Measurements from ENCODE around the gene GZMB. TPM values are rescaled to one million over a fixed set of nuclear protein-coding genes. Genes with fewer than 3 reads are reported as not detected.

Gene GZMB
- total RNA-seq, 2 experiments from 2014 or later = not detected

GRCh38 chr14:24613241-24613640 lies 20.7 kb downstream of the GZMB start:
- no peak overlapping the region for H3K4me2 ChIP-seq (ENCODE audit: low read length)
- no peaks in the 10 kb centered on the region for H4K20me1 ChIP-seq (ENCODE audit: insufficient read depth, low read length)
- no peak overlapping the region for H3K4me3 ChIP-seq (ENCODE audit: low read depth, low read length, poor library complexity, severe bottlenecking)
- BruUV-seq (replicated peaks) = no TSS peak
- H3K9me2 ChIP-seq (ENCODE audit: insufficient read depth, low read length) = no peaks in the 10 kb centered on the region
- intact Hi-C loops (cut with micrococcal nuclease; ENCODE audit: unreplicated experiment) = no loop called here
- no peaks in the 10 kb centered on the region for H3K36me3 ChIP-seq (ENCODE audit: insufficient read depth, low read length)
- no peak for TF ChIP-seq EZH2phosphoT487 (IDR thresholded peaks at IDR 0.05; ENCODE audit: borderline replicate concordance, low read depth, low read length)
- TF ChIP-seq, protein P1, sequence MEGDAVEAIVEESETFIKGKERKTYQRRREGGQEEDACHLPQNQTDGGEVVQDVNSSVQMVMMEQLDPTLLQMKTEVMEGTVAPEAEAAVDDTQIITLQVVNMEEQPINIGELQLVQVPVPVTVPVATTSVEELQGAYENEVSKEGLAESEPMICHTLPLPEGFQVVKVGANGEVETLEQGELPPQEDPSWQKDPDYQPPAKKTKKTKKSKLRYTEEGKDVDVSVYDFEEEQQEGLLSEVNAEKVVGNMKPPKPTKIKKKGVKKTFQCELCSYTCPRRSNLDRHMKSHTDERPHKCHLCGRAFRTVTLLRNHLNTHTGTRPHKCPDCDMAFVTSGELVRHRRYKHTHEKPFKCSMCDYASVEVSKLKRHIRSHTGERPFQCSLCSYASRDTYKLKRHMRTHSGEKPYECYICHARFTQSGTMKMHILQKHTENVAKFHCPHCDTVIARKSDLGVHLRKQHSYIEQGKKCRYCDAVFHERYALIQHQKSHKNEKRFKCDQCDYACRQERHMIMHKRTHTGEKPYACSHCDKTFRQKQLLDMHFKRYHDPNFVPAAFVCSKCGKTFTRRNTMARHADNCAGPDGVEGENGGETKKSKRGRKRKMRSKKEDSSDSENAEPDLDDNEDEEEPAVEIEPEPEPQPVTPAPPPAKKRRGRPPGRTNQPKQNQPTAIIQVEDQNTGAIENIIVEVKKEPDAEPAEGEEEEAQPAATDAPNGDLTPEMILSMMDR (conservative IDR thresholded peaks at IDR 0.05; ENCODE audit: low read length) = no peak
- no peaks in the 10 kb centered on the region for H3K79me2 ChIP-seq (ENCODE audit: insufficient read depth, low read depth, low read length)
- H3K9me3 ChIP-seq (ENCODE audit: low read length) = no peaks in the 10 kb centered on the region
- CTCF ChIA-PET (ENCODE audit: unreplicated experiment) = no interaction called here
- no peak for DNase-seq (ENCODE audit: low spot score)
- H3K4me1 ChIP-seq (ENCODE audit: insufficient read depth, low read length, poor library complexity, severe bottlenecking) = no peaks in the 10 kb centered on the region
- H2AFZ ChIP-seq (ENCODE audit: low read length) = no peak overlapping the region
- POLR2A ChIA-PET = interaction anchor here (1.0 kb wide), 1 partner anchor 14 kb away, joined by 7 read pairs; no protein-coding TSS in a partner anchor
- H3K27ac ChIP-seq (ENCODE audit: low read depth, low read length, poor library complexity, severe bottlenecking) = no peak overlapping the region

DNA sequence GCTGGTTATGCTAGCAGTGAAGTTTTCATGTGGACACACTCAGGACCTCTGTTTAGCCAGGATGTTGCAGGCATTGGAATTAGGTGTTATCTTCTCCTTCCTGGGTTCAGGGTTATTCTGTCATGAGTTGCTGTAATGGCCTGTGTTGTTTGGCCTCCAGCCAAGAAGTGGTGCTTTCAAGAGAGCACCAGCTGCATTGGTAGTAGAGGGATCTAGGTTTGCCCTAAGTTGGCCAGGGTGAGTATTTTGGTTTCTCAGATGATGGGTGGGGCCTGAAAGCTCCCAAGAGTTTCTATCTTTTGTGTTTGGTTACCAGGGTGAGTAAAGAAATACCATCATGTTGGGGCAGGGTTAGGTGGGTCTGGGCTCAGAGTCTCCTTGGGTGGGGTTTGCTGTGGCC lies 21.8 kb downstream of the GZMB start:
- intact Hi-C loops (cut with micrococcal nuclease; ENCODE audit: unreplicated experiment) = no loop called here
- TF ChIP-seq, protein P1 (conservative IDR thresholded peaks at IDR 0.05; ENCODE audit: low read length) = no peak
- TF ChIP-seq EZH2phosphoT487 (IDR thresholded peaks at IDR 0.05; ENCODE audit: borderline replicate concordance, low read depth, low read length) = no peak
- CTCF ChIA-PET (ENCODE audit: unreplicated experiment) = no interaction called here

DNA sequence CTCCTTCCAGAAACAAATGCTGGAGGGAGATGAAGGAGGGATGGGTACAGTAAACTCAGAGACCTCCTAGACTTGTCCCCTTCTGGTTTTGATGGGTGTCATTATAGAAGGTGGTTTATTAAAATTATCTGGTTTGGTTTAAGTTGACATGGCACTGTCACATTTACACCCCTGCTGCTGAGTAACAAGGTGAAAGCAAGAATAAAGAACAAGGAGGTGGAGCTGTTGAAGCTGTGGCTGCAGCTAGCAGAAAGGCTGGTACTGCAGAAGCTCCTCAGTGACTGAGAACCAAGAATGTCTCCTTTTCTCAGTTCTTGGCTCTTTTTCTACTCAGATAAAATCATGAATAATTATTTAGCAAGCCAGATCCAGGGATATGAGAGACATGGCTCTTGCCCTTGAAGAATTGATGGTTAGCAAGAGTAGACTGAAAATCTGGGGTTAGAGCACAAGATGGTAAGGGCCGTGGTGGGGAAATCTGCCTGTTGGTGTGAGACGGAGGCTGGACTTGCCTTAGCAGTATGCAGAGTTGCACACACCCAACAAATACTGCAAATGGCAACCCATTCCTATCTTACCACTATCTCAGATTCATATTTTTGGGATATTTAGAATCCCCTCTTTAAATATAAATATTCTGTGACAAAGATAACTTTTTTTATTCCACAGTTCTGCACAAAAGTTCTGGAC lies 24.2 kb downstream of the GZMB start, which contains the start of gene GZMH:
Gene GZMH, minus strand, starts transcription at position 31 of the 690 bp plus-strand sequence. CDS start 72 bp downstream, outside the sequence.
- no peaks in the 10 kb centered on the region for H3K4me1 ChIP-seq (ENCODE audit: insufficient read depth, low read length, poor library complexity, severe bottlenecking)
- H4K20me1 ChIP-seq (ENCODE audit: insufficient read depth, low read length) = no peaks in the 10 kb centered on the region
- no peaks in the 10 kb centered on the region for H3K79me2 ChIP-seq (ENCODE audit: insufficient read depth, low read depth, low read length)
- TF ChIP-seq, protein P1 (conservative IDR thresholded peaks at IDR 0.05; ENCODE audit: low read length) = no peak
- no peak for TF ChIP-seq EZH2phosphoT487 (IDR thresholded peaks at IDR 0.05; ENCODE audit: borderline replicate concordance, low read depth, low read length)
- H3K27ac ChIP-seq (ENCODE audit: low read depth, low read length, poor library complexity, severe bottlenecking) = no peak within 1 kb of the TSS
- ChIA-PET POLR2A (no interaction called here), CTCF (ENCODE audit: unreplicated experiment) (no interaction called here)
- H2AFZ ChIP-seq (ENCODE audit: low read length) = no peak within 1 kb of the TSS
- H3K36me3 ChIP-seq (ENCODE audit: insufficient read depth, low read length) = no peaks in the 10 kb centered on the region
- H3K4me3 ChIP-seq (ENCODE audit: low read depth, low read length, poor library complexity, severe bottlenecking) = no peak within 1 kb of the TSS
- no peaks in the 10 kb centered on the region for H3K9me3 ChIP-seq (ENCODE audit: low read length)
- intact Hi-C loops (cut with micrococcal nuclease; ENCODE audit: unreplicated experiment) = no loop called here
- DNase-seq (ENCODE audit: low spot score) = no peak
- BruUV-seq (replicated peaks) = no TSS peak
- H3K9me2 ChIP-seq (ENCODE audit: insufficient read depth, low read length) = no peaks in the 10 kb centered on the region
- H3K4me2 ChIP-seq (ENCODE audit: low read length) = no peak within 1 kb of the TSS

More for the DNA sequence above, 21.8 kb downstream of the GZMB start:
- BruUV-seq (replicated peaks) = no TSS peak
- no peaks in the 10 kb centered on the region for H3K79me2 ChIP-seq (ENCODE audit: insufficient read depth, low read depth, low read length)
- no peaks in the 10 kb centered on the region for H3K9me3 ChIP-seq (ENCODE audit: low read length)
- H3K4me3 ChIP-seq (ENCODE audit: low read depth, low read length, poor library complexity, severe bottlenecking) = no peak overlapping the region
- H2AFZ ChIP-seq (ENCODE audit: low read length) = no peak overlapping the region
- no peaks in the 10 kb centered on the region for H4K20me1 ChIP-seq (ENCODE audit: insufficient read depth, low read length)
- no peaks in the 10 kb centered on the region for H3K9me2 ChIP-seq (ENCODE audit: insufficient read depth, low read length)
- H3K27ac ChIP-seq (ENCODE audit: low read depth, low read length, poor library complexity, severe bottlenecking) = no peak overlapping the region
- no peak for DNase-seq (ENCODE audit: low spot score)
- H3K4me1 ChIP-seq (ENCODE audit: insufficient read depth, low read length, poor library complexity, severe bottlenecking) = no peaks in the 10 kb centered on the region
- POLR2A ChIA-PET = no interaction called here
- no peak overlapping the region for H3K4me2 ChIP-seq (ENCODE audit: low read length)
- no peaks in the 10 kb centered on the region for H3K36me3 ChIP-seq (ENCODE audit: insufficient read depth, low read length)

Data from OCI-LY7 (cell line).